ENCODE data around the gene MYO15A. TPM values are rescaled to one million over a fixed set of nuclear protein-coding genes. Genes with fewer than 3 reads are reported as not detected.

MYO15A gene, protein sequence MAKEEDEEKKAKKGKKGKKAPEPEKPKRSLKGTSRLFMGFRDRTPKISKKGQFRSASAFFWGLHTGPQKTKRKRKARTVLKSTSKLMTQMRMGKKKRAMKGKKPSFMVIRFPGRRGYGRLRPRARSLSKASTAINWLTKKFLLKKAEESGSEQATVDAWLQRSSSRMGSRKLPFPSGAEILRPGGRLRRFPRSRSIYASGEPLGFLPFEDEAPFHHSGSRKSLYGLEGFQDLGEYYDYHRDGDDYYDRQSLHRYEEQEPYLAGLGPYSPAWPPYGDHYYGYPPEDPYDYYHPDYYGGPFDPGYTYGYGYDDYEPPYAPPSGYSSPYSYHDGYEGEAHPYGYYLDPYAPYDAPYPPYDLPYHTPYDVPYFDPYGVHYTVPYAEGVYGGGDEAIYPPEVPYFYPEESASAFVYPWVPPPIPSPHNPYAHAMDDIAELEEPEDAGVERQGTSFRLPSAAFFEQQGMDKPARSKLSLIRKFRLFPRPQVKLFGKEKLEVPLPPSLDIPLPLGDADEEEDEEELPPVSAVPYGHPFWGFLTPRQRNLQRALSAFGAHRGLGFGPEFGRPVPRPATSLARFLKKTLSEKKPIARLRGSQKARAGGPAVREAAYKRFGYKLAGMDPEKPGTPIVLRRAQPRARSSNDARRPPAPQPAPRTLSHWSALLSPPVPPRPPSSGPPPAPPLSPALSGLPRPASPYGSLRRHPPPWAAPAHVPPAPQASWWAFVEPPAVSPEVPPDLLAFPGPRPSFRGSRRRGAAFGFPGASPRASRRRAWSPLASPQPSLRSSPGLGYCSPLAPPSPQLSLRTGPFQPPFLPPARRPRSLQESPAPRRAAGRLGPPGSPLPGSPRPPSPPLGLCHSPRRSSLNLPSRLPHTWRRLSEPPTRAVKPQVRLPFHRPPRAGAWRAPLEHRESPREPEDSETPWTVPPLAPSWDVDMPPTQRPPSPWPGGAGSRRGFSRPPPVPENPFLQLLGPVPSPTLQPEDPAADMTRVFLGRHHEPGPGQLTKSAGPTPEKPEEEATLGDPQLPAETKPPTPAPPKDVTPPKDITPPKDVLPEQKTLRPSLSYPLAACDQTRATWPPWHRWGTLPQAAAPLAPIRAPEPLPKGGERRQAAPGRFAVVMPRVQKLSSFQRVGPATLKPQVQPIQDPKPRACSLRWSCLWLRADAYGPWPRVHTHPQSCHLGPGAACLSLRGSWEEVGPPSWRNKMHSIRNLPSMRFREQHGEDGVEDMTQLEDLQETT (N-terminal part only)
- total RNA-seq (2021) (3.5 and 4.9 TPM in 2 replicates), Bru-seq, nascent RNA (percentile 26 among the genes with signal in this experiment), BruChase-seq, experiment 1, labeled RNA remaining after a 2-hour chase (percentile 25 among the genes with signal in this experiment), BruChase-seq, experiment 2, labeled RNA remaining after a 6-hour chase (percentile 23 among the genes with signal in this experiment)
- long read RNA-seq, full-length matches to known transcripts = 1 of 36 reads
- long read RNA-seq, partial matches to known transcripts = 0 of 36 reads
- long read RNA-seq, other reads (novel, unspliced or antisense) = 35 of 36 reads

GRCh38 chr17:18108401-18109312, at the start of gene MYO15A:
Gene MYO15A, plus strand, starts transcription at chr17:18108756. Its CDS starts 10,045 bp downstream, at chr17:18118801.
- Histone ChIP-seq H3K4me3 (no peak within 1 kb of the TSS), H3K36me3 (ENCODE audit: low read depth) (no peaks in the 10 kb centered on the region), H3K79me2 (ENCODE audit: low read depth) (no peaks in the 10 kb centered on the region), H3F3A (ENCODE audit: insufficient read depth, low read depth) (no peaks in the 10 kb centered on the region; the same call in 1 of the 2 replicates), H3K27me3 (ENCODE audit: insufficient read depth, low read depth) (no peaks in the 10 kb centered on the region), H3K9me3 (ENCODE audit: insufficient read depth, low read depth) (no peaks in the 10 kb centered on the region), H3K27ac (no peak within 1 kb of the TSS), H3K9me2 (ENCODE audit: insufficient read depth) (no peaks in the 10 kb centered on the region), H4K20me1 (ENCODE audit: insufficient read depth) (no peaks in the 10 kb centered on the region), H3K4me1 (replicated peaks; ENCODE audit: insufficient read depth) (no peaks in the 10 kb centered on the region), H2AFZ (no peak within 1 kb of the TSS), H3K4me2 (no peak within 1 kb of the TSS)
- TF ChIP-seq, protein P1, sequence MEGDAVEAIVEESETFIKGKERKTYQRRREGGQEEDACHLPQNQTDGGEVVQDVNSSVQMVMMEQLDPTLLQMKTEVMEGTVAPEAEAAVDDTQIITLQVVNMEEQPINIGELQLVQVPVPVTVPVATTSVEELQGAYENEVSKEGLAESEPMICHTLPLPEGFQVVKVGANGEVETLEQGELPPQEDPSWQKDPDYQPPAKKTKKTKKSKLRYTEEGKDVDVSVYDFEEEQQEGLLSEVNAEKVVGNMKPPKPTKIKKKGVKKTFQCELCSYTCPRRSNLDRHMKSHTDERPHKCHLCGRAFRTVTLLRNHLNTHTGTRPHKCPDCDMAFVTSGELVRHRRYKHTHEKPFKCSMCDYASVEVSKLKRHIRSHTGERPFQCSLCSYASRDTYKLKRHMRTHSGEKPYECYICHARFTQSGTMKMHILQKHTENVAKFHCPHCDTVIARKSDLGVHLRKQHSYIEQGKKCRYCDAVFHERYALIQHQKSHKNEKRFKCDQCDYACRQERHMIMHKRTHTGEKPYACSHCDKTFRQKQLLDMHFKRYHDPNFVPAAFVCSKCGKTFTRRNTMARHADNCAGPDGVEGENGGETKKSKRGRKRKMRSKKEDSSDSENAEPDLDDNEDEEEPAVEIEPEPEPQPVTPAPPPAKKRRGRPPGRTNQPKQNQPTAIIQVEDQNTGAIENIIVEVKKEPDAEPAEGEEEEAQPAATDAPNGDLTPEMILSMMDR (conservative IDR thresholded peaks at IDR 0.05) = no peak
- no peak for TF ChIP-seq EZH2 (IDR thresholded peaks at IDR 0.05; ENCODE audit: low read depth)
- intact Hi-C loops (cut with micrococcal nuclease; ENCODE audit: unreplicated experiment) = no loop called here
- no TSS peak for BruUV-seq (replicated peaks)
- ChIA-PET POLR2A (ENCODE audit: unreplicated experiment) (no interaction called here), CTCF (no interaction called here)
- DNase-seq = no peak

GRCh38 chr17:18059283-18059682, 49.3 kb upstream of the MYO15A start:
- Histone ChIP-seq H3F3A (ENCODE audit: insufficient read depth, low read depth) (0 out of 2 replicates have a peak, but pooled peaks cover 4% of the 10 kb centered on the region), H3K27me3 (ENCODE audit: insufficient read depth, low read depth) (no peaks in the 10 kb centered on the region), H3K4me2 (no peak overlapping the region), H3K9me2 (ENCODE audit: insufficient read depth) (no peaks in the 10 kb centered on the region), H3K9me3 (ENCODE audit: insufficient read depth, low read depth) (no peaks in the 10 kb centered on the region), H3K27ac (peak overlapping the region; percentile 32; the same call in 1 of the 2 replicates), H2AFZ (no peak overlapping the region), H4K20me1 (ENCODE audit: insufficient read depth) (no peaks in the 10 kb centered on the region), H3K79me2 (ENCODE audit: low read depth) (no peaks in the 10 kb centered on the region), H3K36me3 (ENCODE audit: low read depth) (peaks cover 25% of the 10 kb centered on the region; the same call in 1 of the 2 replicates), H3K4me1 (replicated peaks; ENCODE audit: insufficient read depth) (no peaks in the 10 kb centered on the region), H3K4me3 (no peak overlapping the region)
- ChIA-PET POLR2A (ENCODE audit: unreplicated experiment) (interaction anchor here (0.7 kb wide), 1 partner anchor 174 kb away, joined by 6 read pairs; no protein-coding TSS in a partner anchor), CTCF (no interaction called here)
- TF ChIP-seq EZH2 (IDR thresholded peaks at IDR 0.05; ENCODE audit: low read depth) = no peak
- TF ChIP-seq, protein P1 (conservative IDR thresholded peaks at IDR 0.05) = no peak
- intact Hi-C loops (cut with micrococcal nuclease; ENCODE audit: unreplicated experiment) = no loop called here
- no peak for DNase-seq
- BruUV-seq (replicated peaks) = no TSS peak

Data from PC-9 (cell line).